Measurements from ENCODE around the gene MMAB. TPM values are rescaled to one million over a fixed set of nuclear protein-coding genes. Genes with fewer than 3 reads are reported as not detected.

MMAB gene
- total RNA-seq, 1 donor from 2014 or later, result 26.4 TPM

- H3K27ac Mint-ChIP-seq, result no peak overlapping the region
- no peaks in the 10 kb centered on the region for H3K36me3 Mint-ChIP-seq
- DNase-seq (ENCODE audit: low spot score in 2 of 2, unreplicated experiment in 2 of 2), result no peak
- TF ChIP-seq CTCF (IDR thresholded peaks at IDR 0.05; ENCODE audit: unreplicated experiment), result no peak
- H3K4me1 Mint-ChIP-seq, result peaks cover 6% of the 10 kb centered on the region
- H3K27me3 Mint-ChIP-seq (ENCODE audit: low read depth), result peaks cover 52% of the 10 kb centered on the region
- no peaks in the 10 kb centered on the region for H3K9me3 Mint-ChIP-seq
- H3K4me3 Mint-ChIP-seq, result no peak overlapping the region
These were observed 37.9 kb upstream of the MMAB start for GRCh38 chr12:109611223-109611622.

GRCh38 chr12:109610523-109610922 lies 37.2 kb upstream of the MMAB start:
- no peak for TF ChIP-seq CTCF (IDR thresholded peaks at IDR 0.05; ENCODE audit: unreplicated experiment)
- Mint-ChIP-seq H3K4me1 (peaks cover 6% of the 10 kb centered on the region), H3K9me3 (no peaks in the 10 kb centered on the region), H3K27ac (no peak overlapping the region), H3K36me3 (no peaks in the 10 kb centered on the region), H3K27me3 (ENCODE audit: low read depth) (peaks cover 45% of the 10 kb centered on the region), H3K4me3 (no peak overlapping the region)
- DNase-seq (ENCODE audit: low spot score in 2 of 2, unreplicated experiment in 2 of 2), result no peak

GRCh38 chr12:109609342-109609741 lies 36.0 kb upstream of the MMAB start:
- H3K36me3 Mint-ChIP-seq, result no peaks in the 10 kb centered on the region
- H3K9me3 Mint-ChIP-seq, result no peaks in the 10 kb centered on the region
- H3K4me3 Mint-ChIP-seq, result no peak overlapping the region
- TF ChIP-seq CTCF (IDR thresholded peaks at IDR 0.05; ENCODE audit: unreplicated experiment), result no peak
- peaks cover 36% of the 10 kb centered on the region for H3K27me3 Mint-ChIP-seq (ENCODE audit: low read depth)
- H3K27ac Mint-ChIP-seq, result no peak overlapping the region
- no peak for DNase-seq (ENCODE audit: low spot score in 2 of 2, unreplicated experiment in 2 of 2)
- peaks cover 6% of the 10 kb centered on the region for H3K4me1 Mint-ChIP-seq

GRCh38 chr12:109608793-109609192 lies 35.5 kb upstream of the MMAB start:
- H3K27ac Mint-ChIP-seq, result no peak overlapping the region
- H3K36me3 Mint-ChIP-seq, result no peaks in the 10 kb centered on the region
- peaks cover 5% of the 10 kb centered on the region for H3K4me1 Mint-ChIP-seq
- H3K9me3 Mint-ChIP-seq, result no peaks in the 10 kb centered on the region
- no peak for TF ChIP-seq CTCF (IDR thresholded peaks at IDR 0.05; ENCODE audit: unreplicated experiment)
- no peak for DNase-seq (ENCODE audit: low spot score in 2 of 2, unreplicated experiment in 2 of 2)
- peaks cover 34% of the 10 kb centered on the region for H3K27me3 Mint-ChIP-seq (ENCODE audit: low read depth)
- H3K4me3 Mint-ChIP-seq, result no peak overlapping the region

GRCh38 chr12:109608270-109608669 lies 35.0 kb upstream of the MMAB start:
- no peaks in the 10 kb centered on the region for H3K36me3 Mint-ChIP-seq
- H3K4me1 Mint-ChIP-seq, result peaks cover 2% of the 10 kb centered on the region
- peaks cover 30% of the 10 kb centered on the region for H3K27me3 Mint-ChIP-seq (ENCODE audit: low read depth)

More at GRCh38 chr12:109608270-109608669, 35.0 kb upstream of the MMAB start:
- no peaks in the 10 kb centered on the region for H3K9me3 Mint-ChIP-seq
- no peak overlapping the region for H3K4me3 Mint-ChIP-seq
- no peak for TF ChIP-seq CTCF (IDR thresholded peaks at IDR 0.05; ENCODE audit: unreplicated experiment)
- no peak overlapping the region for H3K27ac Mint-ChIP-seq
- no peak for DNase-seq (ENCODE audit: low spot score in 2 of 2, unreplicated experiment in 2 of 2)
